Activated CD4-positive, alpha-beta T cell treated with anti-CD3 and anti-CD28 coated beads, Interleukin-2, amount 10 ng/mL, durations not matched to agents 7 days and 5 days (primary cell): Measurements from ENCODE around the gene CUL4B. TPM values are rescaled to one million over a fixed set of nuclear protein-coding genes. Genes with fewer than 3 reads are reported as not detected.

ENCODE experiments used
- CTCF ChIA-PET: fragments of 350-600 bp; sonication (Branson Sonifier 250); formaldehyde crosslinking; loops from one replicate; lab custom pipeline; 2021; ENCODE audit warnings: antibody characterized with exemption; lab: Charles Lee
- POLR2A ChIA-PET: fragments of 350-600 bp; sonication (Branson Sonifier 250); formaldehyde crosslinking; loops from one replicate; lab custom pipeline; 2021; ENCODE audit warnings: antibody characterized with exemption; lab: Charles Lee
- DNase-seq: peaks from one replicate; pipeline ENCODE4 v3.0.0-alpha.2; 2020
- H3K27ac Mint-ChIP-seq: one replicate; pipeline ENCODE4 v1.8.0; 2021; ENCODE audit warnings: mild to moderate bottlenecking, moderate library complexity, mixed read lengths
- H3K27me3 Mint-ChIP-seq: one replicate; pipeline ENCODE4 v1.8.0; 2021; ENCODE audit warnings: mixed read lengths
- H3K36me3 Mint-ChIP-seq: one replicate; pipeline ENCODE4 v1.8.0; 2021; ENCODE audit warnings: low read depth, mixed read lengths
- H3K4me1 Mint-ChIP-seq: one replicate; pipeline ENCODE4 v1.8.0; 2021; ENCODE audit warnings: mixed read lengths
- H3K4me3 Mint-ChIP-seq: one replicate; pipeline ENCODE4 v1.8.0; 2021; ENCODE audit warnings: mild to moderate bottlenecking, moderate library complexity, mixed read lengths
- H3K9me3 Mint-ChIP-seq: one replicate; pipeline ENCODE4 v1.8.0; 2021; ENCODE audit warnings: mixed read lengths
- total RNA-seq, 2 experiments: library from RNA; stranded (reverse); gene quantifications; one replicate each; pipeline ENCODE4 v1.2.3, GENCODE V29; 2021

CUL4B gene
- total RNA-seq, 2 experiments from 2014 or later: 44.8 to 46.2 TPM

GRCh38 chrX:120561634-120562568 lies 1.1 kb upstream of the CUL4B start:
- ChIA-PET POLR2A (interaction anchor here (1.1 to 3.2 kb wide), 2 partner anchors 12 to 42 kb away, joined by 3 to 14 read pairs; partner anchors contain the start of gene MCTS1), CTCF (interaction anchor here (1.5 to 1.7 kb wide), 2 partner anchors 15 to 42 kb away, joined by 4 to 5 read pairs; partner anchors contain the start of gene MCTS1)
- Mint-ChIP-seq H3K36me3 (peaks cover 21% of the 10 kb centered on the region), H3K9me3 (no peaks in the 10 kb centered on the region), H3K27me3 (no peaks in the 10 kb centered on the region), H3K4me3 (peak overlapping the region; percentile 99), H3K27ac (peak overlapping the region; percentile 99), H3K4me1 (peaks cover 22% of the 10 kb centered on the region)
- no peak for DNase-seq

DNA sequence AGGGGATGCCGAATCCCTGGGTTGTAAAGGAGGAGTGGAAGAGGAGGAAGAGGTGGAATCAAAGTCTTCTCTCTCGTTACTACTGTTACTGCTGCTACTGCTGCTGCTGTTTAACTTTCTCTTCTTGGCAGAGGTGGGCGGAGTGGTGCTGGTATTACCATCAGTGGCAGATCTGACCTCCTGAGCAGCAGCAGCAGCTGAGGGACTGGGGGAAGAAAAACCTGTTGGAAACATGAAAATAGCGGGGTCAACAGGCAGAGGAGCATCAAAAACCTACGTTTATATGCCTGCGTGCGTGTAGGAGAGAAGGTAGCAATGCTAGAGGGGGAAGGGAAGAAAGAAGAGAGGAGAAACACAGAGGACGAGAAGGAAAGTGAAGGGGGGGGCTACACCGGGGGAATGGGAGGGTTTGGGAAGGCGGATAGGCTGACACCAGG lies 339 bp downstream of the CUL4B start:
- H3K4me1 Mint-ChIP-seq: peaks cover 28% of the 10 kb centered on the region
- POLR2A ChIA-PET: interaction anchor here (0.6 to 3.2 kb wide), 2 partner anchors 44 to 691 kb away, joined by 6 to 14 read pairs; partner anchors contain the start of gene MCTS1
- CTCF ChIA-PET: interaction anchor here (1.7 kb wide), 1 partner anchor 44 kb away, joined by 5 read pairs; the partner anchor contains the start of gene MCTS1
- H3K4me3 Mint-ChIP-seq: peak overlapping the region; percentile 99
- peak overlapping the region; percentile 99 for H3K27ac Mint-ChIP-seq
- no peaks in the 10 kb centered on the region for H3K9me3 Mint-ChIP-seq
- no peaks in the 10 kb centered on the region for H3K27me3 Mint-ChIP-seq
- peaks cover 25% of the 10 kb centered on the region for H3K36me3 Mint-ChIP-seq
- peak; percentile 49 for DNase-seq

GRCh38 chrX:120559804-120560203 lies 958 bp downstream of the CUL4B start:
- Mint-ChIP-seq H3K27me3 (no peaks in the 10 kb centered on the region), H3K4me1 (peaks cover 30% of the 10 kb centered on the region), H3K4me3 (peak overlapping the region; percentile 99), H3K36me3 (peaks cover 25% of the 10 kb centered on the region), H3K9me3 (no peaks in the 10 kb centered on the region), H3K27ac (peak overlapping the region; percentile 99)
- CTCF ChIA-PET: interaction anchor here (1.7 kb wide), 1 partner anchor 45 kb away, joined by 5 read pairs; the partner anchor contains the start of gene MCTS1
- DNase-seq: peak; percentile 8
- POLR2A ChIA-PET: interaction anchor here (3.2 kb wide), 1 partner anchor 44 kb away, joined by 14 read pairs; the partner anchor contains the start of gene MCTS1

GRCh38 chrX:120556251-120556650 lies 4.5 kb downstream of the CUL4B start:
- peaks cover 26% of the 10 kb centered on the region for H3K4me1 Mint-ChIP-seq
- no peaks in the 10 kb centered on the region for H3K27me3 Mint-ChIP-seq
- DNase-seq: no peak
- ChIA-PET CTCF (interaction anchor here (0.6 kb wide), 1 partner anchor 111 kb away, joined by 3 read pairs; no protein-coding TSS in a partner anchor), POLR2A (interaction anchor here (0.7 kb wide), 1 partner anchor 312 kb away, joined by 3 read pairs; no protein-coding TSS in a partner anchor)
- H3K4me3 Mint-ChIP-seq: no peak overlapping the region
- peak overlapping the region; percentile 2 for H3K27ac Mint-ChIP-seq
- no peaks in the 10 kb centered on the region for H3K9me3 Mint-ChIP-seq
- H3K36me3 Mint-ChIP-seq: peaks cover 29% of the 10 kb centered on the region

DNA sequence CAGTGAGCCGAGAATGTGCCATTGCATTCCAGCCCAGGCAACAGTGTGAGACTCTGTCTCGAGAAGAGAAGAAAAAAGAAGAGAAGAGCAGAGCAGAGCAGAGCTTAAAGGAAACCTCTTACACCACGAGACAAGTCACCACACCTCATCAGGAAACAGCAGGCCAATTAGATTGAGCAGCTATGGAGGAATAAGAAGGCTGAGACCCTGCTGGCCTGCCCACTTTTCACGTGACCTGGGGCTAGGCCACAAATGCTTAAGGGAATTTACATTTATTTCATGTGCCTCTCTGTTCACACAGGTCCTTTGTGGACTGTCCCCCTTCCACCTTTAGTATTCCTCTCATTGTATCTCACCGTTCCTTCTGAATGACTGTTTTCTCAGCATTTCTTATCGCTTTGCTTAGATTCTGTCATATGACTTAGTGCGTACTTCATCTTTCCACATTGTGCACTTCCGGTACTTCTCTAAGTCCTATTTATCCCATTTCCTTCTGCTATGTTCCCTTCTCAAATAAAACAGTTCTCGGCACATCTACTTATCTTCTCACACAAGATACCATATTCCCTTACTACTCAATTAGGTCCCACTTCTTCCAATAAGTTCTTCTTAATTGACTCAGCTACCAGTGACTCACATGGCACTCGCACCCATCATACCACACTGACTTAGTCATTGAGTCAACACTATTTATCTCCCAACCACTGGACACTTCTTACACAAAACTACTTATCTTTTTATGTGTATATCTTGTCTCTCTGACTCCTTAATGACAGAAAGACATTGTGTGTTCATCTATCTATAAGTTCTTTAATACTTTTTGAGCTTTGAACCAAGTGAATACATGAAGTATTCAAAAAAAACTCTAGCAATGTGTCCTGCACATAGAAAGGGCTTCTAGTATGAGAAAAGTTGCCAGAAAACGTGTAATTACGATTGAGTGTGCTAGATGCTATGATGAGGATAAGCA lies 11.0 kb downstream of the CUL4B start:
- Mint-ChIP-seq H3K36me3 (peaks cover 19% of the 10 kb centered on the region), H3K27me3 (no peaks in the 10 kb centered on the region), H3K4me3 (no peak overlapping the region), H3K4me1 (peaks cover 19% of the 10 kb centered on the region), H3K9me3 (no peaks in the 10 kb centered on the region), H3K27ac (peak overlapping the region; percentile 5)
- CTCF ChIA-PET: no interaction called here
- POLR2A ChIA-PET: interaction anchor here (1.1 kb wide), 1 partner anchor 11 kb away, joined by 3 read pairs; the partner anchor contains the start of gene CUL4B
- DNase-seq: no peak

GRCh38 chrX:120536061-120536460 lies 24.7 kb downstream of the CUL4B start:
- CTCF ChIA-PET: interaction anchor here (0.8 kb wide), 1 partner anchor 10 kb away, joined by 3 read pairs; no protein-coding TSS in a partner anchor
- Mint-ChIP-seq H3K9me3 (no peaks in the 10 kb centered on the region), H3K27ac (peak overlapping the region; percentile 36), H3K4me1 (no peaks in the 10 kb centered on the region), H3K4me3 (no peak overlapping the region), H3K36me3 (peaks cover 28% of the 10 kb centered on the region), H3K27me3 (no peaks in the 10 kb centered on the region)
- no peak for DNase-seq
- POLR2A ChIA-PET: no interaction called here

DNA sequence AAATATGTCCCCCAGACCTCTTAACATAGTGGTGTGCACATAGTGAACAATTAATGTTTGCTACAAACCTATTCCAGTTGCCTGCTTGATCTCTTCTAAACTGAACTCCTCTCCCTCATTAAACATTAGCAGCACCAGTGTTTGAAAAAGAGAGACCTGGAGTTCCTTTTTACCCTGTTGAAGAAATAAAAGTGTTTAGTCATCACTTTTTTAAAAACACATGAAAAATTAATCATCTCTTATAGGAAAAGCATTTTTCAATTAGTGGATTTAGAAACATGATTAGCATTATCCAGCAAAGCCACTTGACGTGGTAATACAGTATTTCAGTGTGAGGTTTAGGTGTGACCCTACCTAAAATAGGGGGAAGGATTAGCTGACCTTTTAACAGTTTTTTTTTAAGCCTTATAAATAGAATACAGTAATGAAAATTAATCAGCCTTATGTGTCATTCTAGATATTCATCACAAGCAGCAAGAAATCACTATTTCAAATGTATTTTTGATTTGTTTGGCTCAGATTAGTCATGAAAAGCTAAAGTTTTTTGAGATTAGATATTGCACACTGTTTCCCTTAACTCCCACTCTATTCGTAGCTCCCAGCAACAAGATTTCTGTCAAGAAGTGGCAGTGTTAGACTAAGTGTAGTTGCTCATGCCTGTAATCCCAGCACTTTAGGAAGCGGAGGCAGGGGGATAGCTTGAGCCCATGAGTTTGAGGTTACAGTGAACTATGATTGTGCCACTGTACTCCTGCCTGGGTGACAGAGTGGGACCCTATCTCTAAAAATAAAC lies 26.2 kb downstream of the CUL4B start:
- H3K9me3 Mint-ChIP-seq: no peaks in the 10 kb centered on the region
- H3K4me1 Mint-ChIP-seq: no peaks in the 10 kb centered on the region
- ChIA-PET CTCF (interaction anchor here (0.5 to 0.6 kb wide), 2 partner anchors 55 to 941 kb away, joined by 3 read pairs; no protein-coding TSS in a partner anchor), POLR2A (no interaction called here)
- no peaks in the 10 kb centered on the region for H3K27me3 Mint-ChIP-seq
- no peak overlapping the region for H3K4me3 Mint-ChIP-seq
- H3K27ac Mint-ChIP-seq: no peak overlapping the region
- H3K36me3 Mint-ChIP-seq: peaks cover 26% of the 10 kb centered on the region
- no peak for DNase-seq

DNA sequence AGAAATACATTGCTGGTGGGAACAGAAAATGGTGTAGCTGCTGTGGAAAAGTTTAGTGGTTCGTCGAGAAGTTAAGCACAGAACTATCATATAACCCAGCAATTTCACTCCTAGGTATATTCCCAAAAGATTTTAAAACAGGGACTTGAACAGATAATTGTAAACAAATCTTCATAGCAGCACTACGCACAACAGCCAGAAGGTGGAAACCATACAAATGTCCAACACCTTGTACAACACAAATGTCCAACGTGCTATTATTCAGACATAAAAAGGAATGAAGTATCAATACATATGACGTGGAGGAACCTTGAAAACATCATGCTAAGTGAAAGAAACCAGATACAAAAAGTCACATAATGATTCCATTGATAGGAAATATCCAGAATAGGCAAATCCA lies 37.9 kb downstream of the CUL4B start:
- peaks cover 8% of the 10 kb centered on the region for H3K36me3 Mint-ChIP-seq
- no peaks in the 10 kb centered on the region for H3K4me1 Mint-ChIP-seq
- no peaks in the 10 kb centered on the region for H3K27me3 Mint-ChIP-seq
- H3K9me3 Mint-ChIP-seq: no peaks in the 10 kb centered on the region
- no peak for DNase-seq
- CTCF ChIA-PET: no interaction called here
- no peak overlapping the region for H3K4me3 Mint-ChIP-seq
- POLR2A ChIA-PET: no interaction called here
- no peak overlapping the region for H3K27ac Mint-ChIP-seq

DNA sequence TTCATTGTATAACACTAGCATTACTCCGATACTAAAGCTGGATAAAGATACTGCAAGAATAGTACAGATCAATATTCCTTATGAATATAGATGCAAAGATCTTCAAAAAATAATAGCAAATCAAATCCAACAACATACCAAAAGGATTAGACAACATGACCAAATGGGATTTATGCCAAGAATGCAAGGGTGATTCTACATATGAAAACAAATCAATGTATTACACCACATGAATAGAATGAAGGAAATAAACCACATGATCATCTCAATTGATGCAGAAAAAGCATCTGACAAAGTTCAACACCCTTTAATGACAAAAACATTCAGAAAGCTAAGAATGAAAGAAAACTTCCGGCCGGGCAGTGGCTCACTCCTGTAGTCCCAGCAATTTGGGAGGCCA lies 42.8 kb downstream of the CUL4B start:
- no peak for DNase-seq
- H3K9me3 Mint-ChIP-seq: no peaks in the 10 kb centered on the region
- H3K4me1 Mint-ChIP-seq: no peaks in the 10 kb centered on the region
- H3K27ac Mint-ChIP-seq: no peak overlapping the region
- ChIA-PET CTCF (no interaction called here), POLR2A (no interaction called here)
- no peaks in the 10 kb centered on the region for H3K27me3 Mint-ChIP-seq
- H3K36me3 Mint-ChIP-seq: no peaks in the 10 kb centered on the region
- no peak overlapping the region for H3K4me3 Mint-ChIP-seq

- ChIA-PET POLR2A (no interaction called here), CTCF (no interaction called here)
- DNase-seq: peak; percentile 5
- Mint-ChIP-seq H3K36me3 (no peaks in the 10 kb centered on the region), H3K4me3 (no peak overlapping the region), H3K27me3 (no peaks in the 10 kb centered on the region), H3K4me1 (no peaks in the 10 kb centered on the region), H3K27ac (no peak overlapping the region), H3K9me3 (no peaks in the 10 kb centered on the region)
Measured at GRCh38 chrX:120514236-120514635, 46.5 kb downstream of the CUL4B start.

DNA sequence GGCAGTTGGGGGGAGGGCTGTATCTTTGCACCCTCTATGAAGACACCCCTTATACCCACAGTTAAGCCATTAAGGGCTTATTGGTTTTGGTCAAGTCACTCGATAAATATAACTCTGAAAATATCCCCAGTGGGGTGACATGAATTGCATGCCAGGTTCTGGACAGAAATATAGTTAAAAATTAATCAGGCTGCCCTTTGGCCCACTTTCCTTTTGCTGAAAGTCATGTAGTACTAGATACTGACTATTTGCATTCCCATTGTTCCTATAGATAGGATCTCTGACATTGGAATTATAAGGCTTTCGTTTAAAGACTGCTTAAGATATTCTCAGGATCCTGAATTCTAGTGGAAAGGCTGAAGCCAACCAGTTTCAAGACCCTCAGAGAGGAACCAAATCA lies 48.1 kb downstream of the CUL4B start:
- CTCF ChIA-PET: no interaction called here
- no peaks in the 10 kb centered on the region for H3K9me3 Mint-ChIP-seq

More for the DNA sequence above, 48.1 kb downstream of the CUL4B start:
- Mint-ChIP-seq H3K36me3 (no peaks in the 10 kb centered on the region), H3K4me3 (no peak overlapping the region), H3K27me3 (no peaks in the 10 kb centered on the region), H3K27ac (no peak overlapping the region), H3K4me1 (no peaks in the 10 kb centered on the region)
- DNase-seq: no peak
- POLR2A ChIA-PET: no interaction called here
